Right lobe of liver (tissue), 4 donors: Measurements from ENCODE around the gene HGS.

Experiments
- CTCF ChIP-seq, 4 donors: fragments of 200-600 bp in 3 of 4; fragments of 450-650 bp in 1 of 4; IDR thresholded peaks; one replicate each; pipeline versions ENCODE4 v1.5.1 to v1.8.0; 2016 to 2022; ENCODE audit warnings: antibody characterized with exemption in 4 of 4, mild to moderate bottlenecking in 2 of 4
- POLR2A ChIP-seq: fragments of 450-650 bp; IDR thresholded peaks from one replicate; pipeline ENCODE4 v1.6.1; 2017; ENCODE audit warnings: antibody characterized with exemption, mild to moderate bottlenecking
- donor health status: DM: no; HTN: no; CAD: no.
- donor health status: DM: no; HTN: no; CAD: no.
- donor health status: DM: no; HTN: yes; CAD: no.

- TF ChIP-seq CTCF (IDR thresholded peaks at IDR 0.05) (no peak), POLR2A (no peak)
Measured at GRCh38 chr17:81741594-81742452, 58.0 kb downstream of the HGS start.
